UCSD-AML1 (cell line): ENCODE results near the gene SLC6A2.

Experiments used
- DNase-seq: peaks from one replicate; lab custom pipeline; 2025; ENCODE audit not compliant: unreplicated experiment; lab: John Stamatoyannopoulos, UW

Gene SLC6A2

DNA sequence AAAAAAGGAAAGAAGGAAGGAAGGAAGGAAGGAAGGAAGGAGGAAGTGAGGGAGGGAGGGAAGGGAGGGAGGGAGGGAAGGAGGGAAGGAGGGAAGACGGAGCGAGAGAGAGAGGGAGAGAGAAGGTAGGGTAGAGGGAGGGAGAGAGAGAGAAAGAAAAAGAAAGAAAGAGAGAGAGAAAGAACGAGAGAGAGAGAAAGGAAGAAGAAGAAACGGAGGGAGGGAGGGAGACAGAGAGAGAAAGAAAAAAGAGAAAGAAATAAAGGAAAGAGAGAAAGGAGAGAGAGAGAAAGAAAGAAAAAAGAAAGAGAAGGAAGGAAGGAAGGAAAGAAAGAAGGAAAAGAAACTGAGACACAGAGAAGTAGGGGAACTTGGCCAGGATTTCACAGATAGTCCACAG lies 8.4 kb upstream of the SLC6A2 start:
- DNase-seq = no peak

DNA sequence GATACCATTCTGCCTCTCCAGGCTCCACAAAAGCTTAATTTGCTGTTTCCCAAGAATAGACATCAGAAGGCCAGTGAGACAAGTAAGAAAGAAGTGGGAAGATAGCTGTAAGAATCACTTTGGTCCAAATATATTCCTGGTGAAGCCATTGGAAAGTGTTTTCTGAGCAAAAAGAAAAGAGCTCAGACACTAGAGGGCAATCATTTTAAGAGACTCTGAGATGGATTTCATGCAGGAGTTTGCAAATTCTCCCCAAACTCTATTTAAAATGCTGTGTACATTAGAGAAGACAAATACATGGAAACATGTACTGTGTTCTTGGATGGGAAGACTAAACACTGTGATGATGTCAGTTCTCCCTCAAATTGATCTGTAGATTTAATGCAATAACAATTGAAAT lies 8.0 kb upstream of the SLC6A2 start:
- no peak for DNase-seq

DNA sequence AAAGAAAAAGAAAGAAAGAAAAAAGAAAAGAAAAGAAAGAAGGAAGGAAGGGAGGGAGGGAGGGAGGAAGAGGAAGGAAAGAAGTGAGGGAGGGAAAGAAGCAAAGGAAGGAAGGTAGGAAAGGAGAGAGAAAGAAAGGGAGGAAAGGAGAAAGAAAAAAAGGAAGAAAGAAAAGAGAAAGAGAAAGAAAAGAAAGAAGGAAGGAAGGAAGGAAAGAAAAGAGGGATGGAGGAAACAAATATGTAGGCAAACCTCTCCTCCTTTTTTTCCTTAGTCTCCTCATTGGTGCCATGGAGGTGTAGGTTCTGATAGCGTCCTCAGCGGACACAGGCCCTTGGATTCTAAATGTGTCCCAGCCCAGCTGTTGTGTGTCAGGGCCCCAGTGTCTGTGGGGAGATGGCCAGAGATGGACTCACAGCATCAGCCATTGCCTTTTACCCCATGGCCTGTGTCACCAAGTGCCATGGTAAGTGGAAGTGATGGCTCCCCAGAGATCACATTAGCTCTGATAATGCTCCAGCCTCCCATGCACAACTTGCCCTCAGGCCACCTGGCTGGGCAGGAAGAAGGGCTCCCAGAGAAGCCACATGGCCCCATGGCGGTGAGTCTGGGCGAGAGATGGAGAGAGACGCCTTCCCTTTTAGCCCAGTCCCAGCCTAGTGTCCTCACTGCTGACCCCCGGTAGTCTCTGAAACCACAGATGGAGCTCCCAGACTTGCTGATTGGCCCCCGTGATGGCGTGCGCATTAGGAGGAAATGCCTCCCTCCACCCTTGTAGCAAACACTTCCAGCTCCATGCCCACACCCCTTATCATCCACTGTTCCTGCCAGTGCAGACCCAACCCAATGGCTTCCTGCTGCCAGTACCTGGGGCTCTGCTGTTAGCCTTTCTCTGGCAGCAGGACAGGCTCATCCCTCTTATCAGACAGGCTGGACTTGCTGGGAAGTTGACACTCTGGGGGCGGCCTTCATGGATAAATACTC lies 3.7 kb upstream of the SLC6A2 start:
- DNase-seq = no peak

DNA sequence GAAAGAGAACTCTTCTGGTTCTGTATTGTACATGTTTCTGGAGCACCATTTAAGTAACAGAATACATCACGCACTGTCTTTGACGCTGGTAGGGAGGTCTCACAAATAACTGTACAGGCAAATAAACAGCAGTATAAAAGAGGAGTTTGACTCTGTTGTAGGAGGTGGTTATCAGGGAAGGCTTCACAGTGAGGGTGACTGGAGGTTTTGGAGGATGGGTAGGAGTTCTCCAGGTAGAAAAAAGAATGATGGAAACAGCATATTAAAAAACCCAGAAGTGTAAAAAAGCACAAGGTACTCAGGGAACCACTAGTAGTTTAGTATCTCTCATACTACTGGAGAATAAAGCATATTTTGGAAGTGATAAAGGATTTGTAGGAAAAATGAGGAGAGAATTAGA lies 2.7 kb upstream of the SLC6A2 start:
- no peak for DNase-seq

DNA sequence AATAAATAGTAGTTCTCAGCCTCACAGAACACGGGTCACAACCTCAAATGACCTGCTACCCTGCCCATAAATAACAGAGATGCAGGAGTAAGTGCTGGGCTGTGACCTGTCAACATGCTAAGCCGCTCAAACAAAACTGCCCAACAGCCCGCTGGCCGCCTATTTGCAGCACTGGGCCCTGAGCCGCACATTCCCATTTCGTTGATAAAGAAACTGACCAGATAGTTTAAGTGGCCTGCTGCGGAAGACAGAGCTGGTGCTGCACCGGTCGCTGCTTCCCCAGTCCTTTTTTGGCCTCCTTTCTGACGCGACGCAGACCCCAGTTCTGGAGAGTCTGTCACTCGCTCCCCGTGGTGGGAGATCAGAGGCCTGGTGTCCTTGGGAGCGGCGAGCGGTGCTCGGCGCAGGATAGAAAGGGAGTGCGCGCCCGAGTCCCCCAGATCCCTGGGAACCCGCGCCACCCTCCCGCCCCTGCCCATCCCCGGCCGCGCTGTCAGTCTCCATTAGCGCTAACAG lies 349 bp upstream of the SLC6A2 start:
- DNase-seq = no peak

DNA sequence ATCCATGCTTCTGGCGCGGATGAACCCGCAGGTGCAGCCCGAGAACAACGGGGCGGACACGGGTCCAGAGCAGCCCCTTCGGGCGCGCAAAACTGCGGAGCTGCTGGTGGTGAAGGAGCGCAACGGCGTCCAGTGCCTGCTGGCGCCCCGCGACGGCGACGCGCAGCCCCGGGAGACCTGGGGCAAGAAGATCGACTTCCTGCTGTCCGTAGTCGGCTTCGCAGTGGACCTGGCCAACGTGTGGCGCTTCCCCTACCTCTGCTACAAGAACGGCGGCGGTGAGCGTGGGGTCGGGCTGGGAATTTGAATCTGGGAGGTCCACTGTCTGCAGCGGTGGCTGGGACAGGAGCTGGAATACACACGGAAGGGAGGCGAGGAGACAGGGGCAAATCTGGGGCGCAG lies 904 bp downstream of the SLC6A2 start:
- no peak for DNase-seq

DNA sequence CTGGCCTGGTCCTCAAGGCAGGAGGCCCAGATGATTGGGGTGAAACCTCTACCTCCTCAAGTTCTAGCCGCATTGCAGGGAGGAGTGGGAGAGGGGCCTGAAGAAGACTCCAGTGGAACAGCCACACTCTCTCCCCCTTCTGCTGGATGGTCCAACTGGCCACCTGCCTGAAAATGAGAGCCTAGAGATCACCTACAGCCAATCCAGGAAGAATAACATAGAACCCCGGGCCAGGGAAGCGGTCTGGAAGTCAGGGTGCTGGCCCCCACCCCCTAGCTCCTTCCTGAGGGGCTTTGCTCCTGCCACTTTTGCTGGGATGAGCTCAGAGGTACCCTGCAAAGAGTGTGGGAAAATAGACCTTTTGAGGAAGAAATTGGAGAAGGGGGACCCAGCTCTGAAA lies 1.8 kb downstream of the SLC6A2 start:
- DNase-seq = no peak

DNA sequence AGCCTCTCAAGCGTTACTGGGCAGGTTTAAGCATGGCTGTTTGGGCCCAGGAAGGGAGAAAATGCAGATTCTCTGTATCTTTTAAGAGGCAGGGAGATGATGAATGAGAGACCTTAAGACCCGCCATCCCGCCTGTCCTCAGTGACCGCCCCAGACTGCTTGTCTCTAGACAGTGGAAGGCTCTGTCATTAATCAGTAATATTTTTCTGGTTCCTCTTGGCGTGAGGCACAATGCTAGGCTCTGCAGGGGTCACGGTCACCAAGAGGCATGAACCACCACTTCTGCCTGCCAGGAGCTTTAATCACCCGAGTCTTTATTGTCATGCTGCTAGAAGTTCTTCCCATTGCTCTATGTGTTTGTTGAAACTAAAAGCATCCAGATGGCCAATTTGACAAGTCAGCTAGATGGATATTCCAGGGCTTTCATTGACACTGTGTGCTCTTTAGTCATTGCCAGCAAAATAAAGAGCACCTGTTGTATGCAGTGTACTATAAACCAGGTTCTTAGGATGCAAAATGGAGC lies 3.2 kb downstream of the SLC6A2 start:
- no peak for DNase-seq

DNA sequence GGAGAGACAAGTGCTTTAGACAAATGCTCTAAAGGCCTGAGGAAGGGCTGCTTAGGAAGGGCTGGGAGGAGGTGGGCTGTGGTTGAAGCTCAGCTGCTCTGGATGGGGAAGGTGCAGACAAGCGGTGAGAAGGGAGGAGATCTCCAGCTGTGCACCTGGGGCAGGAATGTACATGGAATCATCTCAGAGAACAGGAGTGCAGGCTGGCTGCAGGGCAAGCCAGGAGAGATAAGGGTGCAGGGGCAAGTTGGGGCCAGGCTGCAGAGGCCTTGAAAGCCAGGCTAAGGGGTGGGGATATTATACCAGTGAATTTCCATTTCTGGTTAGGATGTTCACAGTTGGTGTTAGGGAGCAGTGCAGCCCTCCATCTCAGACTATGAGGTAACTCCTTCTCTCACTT lies 4.2 kb downstream of the SLC6A2 start:
- DNase-seq = no peak

DNA sequence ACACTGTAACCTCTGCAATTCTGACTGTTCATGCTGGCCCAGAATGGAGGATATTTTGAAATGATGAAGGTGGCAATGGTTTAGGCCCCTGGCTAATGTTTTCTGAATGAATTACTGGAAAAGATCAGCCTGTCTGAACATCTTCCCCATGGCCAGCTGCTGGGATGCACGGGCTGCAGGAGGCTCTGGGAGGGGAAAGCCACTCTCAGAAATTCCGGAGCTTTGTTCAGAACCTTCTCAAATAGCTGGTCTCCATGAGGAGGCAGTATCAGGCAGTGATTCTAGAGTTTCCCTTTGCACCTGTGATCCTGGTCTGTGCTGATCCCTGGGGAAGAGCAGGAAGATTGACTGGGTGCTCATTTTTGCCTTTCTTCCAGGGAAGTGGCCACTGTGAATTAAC lies 5.0 kb downstream of the SLC6A2 start:
- no peak for DNase-seq

DNA sequence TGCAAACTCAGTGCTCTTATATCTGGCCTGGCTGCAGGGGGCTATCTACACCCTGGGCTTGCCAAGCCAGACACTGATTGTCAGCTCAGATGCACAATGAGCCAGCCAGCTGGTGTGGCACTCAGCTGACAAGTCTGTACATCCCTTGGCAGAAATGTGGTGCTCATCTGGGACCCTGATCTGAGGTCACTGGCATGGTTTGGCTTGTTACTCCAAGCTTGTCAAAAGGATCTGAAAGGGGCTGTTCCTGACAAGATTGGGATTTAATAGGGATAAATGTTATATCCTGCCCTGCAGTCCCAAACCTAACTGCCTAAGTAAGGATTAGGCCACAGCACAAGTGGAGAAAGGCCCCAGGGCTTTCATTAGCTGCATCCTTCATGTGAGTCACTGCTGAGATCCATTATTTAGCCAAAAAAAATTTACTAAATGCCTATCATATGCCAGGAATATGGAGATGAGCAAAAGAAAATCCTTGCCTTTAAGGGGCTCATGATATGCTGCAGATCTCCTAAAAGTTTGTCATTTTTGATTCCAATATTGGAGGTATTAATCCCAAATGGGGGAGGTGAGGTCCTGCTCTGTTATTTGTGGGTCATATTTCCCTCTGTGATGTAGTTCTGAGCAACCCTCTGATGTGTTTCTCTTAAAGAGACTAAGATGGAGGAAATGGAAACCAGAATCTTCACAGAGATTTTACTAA lies 6.3 kb downstream of the SLC6A2 start:
- no peak for DNase-seq

DNA sequence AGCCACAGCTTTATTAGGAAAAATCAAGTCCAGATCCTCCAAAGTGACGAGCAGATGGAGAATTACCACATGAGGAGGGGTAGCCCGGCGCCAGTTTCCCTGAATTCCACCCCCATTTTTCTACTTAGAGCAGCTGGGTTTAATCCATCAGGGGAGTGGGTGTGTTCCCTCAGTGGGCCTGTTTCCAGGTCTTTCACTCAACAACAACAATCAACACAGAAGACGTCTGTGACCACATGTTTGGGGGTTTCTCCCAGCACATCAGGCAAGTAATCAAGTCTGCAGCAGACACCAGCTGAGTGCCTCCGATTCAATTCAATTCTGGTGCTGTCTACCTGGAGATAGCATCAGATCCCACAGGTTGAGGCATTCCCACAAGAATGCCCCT lies 6.8 kb downstream of the SLC6A2 start:
- DNase-seq = no peak

DNA sequence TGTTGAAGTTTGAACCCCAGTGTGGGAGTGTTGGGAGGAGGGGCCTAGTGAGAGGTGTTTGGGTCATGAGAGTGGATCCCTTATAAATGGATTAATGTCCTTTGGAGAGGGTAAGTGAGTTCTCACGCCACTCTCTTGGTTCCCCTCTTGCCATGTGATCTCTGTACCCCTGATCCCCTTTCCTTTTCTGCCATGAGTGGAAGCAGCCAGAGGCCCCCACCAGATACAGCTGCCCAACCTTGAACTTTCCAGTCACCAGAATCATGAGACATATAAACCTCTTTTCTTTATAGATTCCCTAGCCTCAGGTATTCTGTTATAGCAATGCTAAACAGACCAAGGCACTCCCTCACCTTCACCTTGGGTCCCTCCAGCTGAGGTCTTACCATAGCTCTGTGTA lies 7.4 kb downstream of the SLC6A2 start:
- no peak for DNase-seq

DNA sequence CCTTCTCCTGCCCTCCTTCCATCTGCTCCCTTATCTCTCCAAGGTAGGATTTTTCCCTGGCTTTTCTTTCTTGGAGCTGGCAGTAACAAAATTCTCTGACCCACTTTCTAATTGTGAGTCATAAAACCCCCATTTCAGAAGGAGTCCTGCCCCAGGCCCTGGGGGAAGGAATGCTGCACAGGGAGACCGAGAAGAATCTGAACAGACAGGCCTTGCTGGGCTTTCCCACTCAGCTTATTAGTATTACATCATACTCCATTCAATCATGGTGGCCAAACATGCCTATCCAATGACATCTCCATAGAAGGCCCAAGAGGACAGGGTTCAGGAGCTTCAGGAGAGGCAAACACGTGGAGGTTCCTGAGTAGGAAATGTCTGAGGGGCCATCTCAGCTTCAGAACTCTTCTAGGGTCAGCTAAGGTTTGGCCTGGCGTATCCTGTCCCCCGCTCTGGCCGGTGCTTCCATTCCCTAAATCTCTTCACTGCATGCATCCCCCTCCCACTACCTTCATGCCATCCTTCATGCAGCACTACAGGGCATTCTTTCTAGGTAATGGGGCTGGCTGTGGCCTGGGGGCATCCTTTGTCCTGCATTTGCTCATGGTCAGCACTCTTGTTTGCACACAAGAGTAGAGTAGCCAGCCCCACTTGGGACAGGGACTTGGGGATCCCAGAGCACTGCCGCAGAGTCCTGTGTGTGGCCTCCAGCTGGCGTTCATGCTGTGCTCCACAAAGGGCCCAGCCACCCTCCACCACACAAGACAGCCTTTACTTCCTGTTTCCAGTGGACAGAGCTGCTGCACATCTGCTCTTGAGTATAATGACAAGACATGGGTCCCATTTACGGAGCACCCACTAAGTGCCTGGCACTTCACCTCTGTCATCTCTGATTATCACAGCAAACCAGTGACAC lies 8.2 kb downstream of the SLC6A2 start:
- no peak for DNase-seq

DNA sequence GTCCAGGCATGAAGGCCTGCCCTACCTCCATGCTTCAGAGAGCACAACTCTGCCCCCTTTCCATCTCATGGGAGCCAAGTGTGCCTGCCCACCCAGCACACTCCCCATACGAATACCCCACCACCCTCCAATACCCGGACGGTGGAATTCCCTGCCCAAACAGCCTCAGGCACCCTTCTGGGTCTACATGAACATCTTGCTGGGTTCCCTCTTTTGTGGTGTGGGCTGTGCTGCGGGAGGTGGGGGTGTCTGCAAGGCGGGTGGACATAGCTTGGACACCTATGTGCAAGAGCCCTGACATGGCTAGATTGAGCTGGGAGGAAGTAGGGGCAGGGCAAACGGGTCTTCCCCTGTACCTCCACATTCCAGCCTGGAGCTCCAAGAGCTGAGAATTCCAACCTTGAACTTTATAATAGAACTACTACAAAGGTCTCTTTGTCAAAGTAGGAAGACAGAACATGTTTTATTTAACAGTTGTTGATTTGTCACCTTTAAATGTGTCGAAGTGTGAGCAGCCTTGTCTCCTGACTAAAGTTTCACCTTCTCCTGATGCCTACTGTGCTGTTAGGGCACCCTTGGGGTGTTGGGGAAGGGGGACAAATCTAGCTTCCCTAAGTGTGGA lies 9.1 kb downstream of the SLC6A2 start:
- DNase-seq = no peak

DNA sequence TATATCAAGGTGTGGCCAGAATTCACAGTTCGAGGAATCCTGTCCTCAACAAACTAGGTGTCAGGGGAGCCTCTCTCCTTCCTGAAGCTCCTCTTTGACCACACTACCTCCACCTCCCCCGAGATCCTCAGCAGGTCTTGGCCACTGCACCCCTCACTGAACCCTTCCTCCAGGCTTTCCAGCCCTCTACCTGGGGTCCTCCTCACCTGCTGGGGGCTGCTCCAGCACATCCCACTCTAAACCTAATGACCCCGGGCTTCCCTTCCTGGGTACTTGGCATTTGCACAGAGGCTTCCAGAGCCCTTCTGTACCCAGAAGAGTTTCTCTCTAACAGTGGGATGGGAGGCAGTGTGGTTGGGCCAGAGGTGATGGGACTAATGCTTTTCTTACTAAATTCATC lies 9.7 kb downstream of the SLC6A2 start:
- no peak for DNase-seq

DNA sequence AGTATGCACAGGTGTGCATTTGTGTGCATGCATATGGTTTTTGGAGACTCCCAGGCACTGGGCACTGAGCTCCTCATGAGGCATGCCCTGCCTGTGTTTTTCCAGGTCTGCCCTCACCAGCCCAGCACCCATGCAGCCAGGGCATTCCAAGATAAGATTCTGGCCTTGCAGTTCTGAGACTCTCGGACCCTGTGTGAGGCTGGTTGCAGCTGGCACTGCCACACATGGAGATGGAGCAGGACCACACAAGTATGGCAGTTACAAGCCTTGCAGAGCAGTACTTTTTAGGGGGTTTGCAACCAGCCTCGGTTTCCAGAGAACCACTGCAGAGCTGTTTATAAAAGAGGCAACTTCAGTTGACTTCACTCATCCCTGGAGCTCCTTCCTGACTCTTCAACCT lies 10.2 kb downstream of the SLC6A2 start:
- DNase-seq = no peak

DNA sequence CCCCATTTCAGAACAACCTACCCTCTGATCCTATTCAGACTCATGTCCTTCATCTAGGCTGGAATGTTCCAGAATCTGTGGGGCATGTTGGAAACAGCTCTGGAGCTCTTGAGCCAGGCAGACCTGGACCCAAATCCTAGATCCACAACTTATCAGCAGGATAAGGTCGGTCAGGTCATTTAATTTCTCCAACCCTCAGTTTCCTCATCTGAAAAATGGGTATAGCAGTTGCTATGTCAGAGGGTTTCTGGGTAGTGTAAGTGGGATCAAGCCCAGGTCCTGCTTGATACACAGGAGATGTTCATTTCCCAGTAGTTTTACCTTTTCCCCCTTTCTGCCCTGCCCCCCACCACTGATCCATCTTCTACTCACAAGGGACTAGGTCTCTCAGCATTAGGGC lies 12.0 kb downstream of the SLC6A2 start:
- DNase-seq = no peak

DNA sequence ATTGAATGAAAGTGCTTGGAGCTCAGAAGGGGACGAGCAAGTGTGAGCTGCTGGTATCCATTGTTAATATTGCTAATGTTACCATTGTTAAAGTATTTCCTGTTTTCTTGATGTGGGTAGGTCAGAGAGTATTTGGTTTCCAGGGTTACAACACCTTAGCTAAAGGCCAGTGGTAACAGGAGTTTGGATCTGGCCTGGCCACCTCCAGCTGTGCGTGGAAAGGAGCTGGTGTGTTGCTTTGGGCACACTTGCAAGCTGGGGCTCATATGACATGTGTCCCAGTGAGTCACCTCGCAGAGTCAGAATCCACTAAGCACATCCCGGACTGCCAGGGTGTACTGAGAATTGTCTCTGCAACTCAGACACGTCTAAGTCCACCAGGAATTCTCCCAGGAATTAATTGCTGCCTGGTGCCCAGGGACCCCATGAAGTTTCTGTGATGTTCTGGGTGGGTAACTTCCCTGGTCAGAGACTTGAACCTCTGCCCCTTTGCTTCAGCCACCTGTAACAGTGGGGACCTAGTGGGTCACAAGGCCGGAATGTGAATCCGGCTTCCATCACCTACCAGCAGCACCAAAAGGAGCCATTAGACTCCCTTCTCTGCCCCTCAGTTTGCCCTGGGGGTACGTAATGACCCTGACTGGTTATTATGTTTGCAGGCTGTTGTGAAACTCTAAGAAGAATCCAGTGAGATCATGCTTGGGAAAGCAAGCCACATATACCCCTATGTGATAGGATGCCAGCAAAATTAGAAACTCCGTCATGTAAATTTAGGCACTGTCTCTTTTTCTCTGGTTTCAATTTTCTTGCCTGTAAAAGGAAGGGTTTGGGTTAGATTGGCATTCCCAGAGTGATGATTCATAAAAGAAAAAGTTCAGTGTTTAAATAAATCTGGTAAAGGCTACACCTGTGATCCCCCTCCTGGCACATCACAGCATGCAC lies 12.8 kb downstream of the SLC6A2 start:
- no peak for DNase-seq
